HepG2 (cell line): Measurements from ENCODE around the gene ELP4. TPM values are rescaled to one million over a fixed set of nuclear protein-coding genes. Genes with fewer than 3 reads are reported as not detected.

Experiments used
- ATAC-seq: fragments of 200-7000 bp; cut with Tn5 transposase; 3 replicates; pipeline ENCODE4 v1.9.1; 2020; ENCODE audit warnings: mild to moderate bottlenecking, moderate library complexity
- BruUV-seq: library from RNA; stranded (reverse); fragments of 400-500 nt; replicated peaks from 2 replicates; lab custom pipeline; 2021; lab: Mats Ljungman, UMichigan
- CTCF ChIA-PET: fragments of 300-600 bp; formaldehyde crosslinking; extraction: SDS; loops from one replicate; lab custom pipeline; 2021; ENCODE audit warnings: low total read pairs, inconsistent platforms, low intra/inter-chr PET ratio; lab: Yijun Ruan, JAX
- POLR2A ChIA-PET: fragments of 350-600 bp; sonication (Branson Sonifier 250); formaldehyde crosslinking; loops from one replicate; lab custom pipeline; 2020; ENCODE audit warnings: antibody characterized with exemption, inconsistent platforms; lab: Yijun Ruan, JAX
- DNase-seq: peaks from one replicate; pipeline ENCODE4 v3.0.0-alpha.2; 2015; ENCODE audit warnings: low spot score
- FAIRE-seq: peaks from 3 replicates; lab custom pipeline; 2011; peaks lifted over from hg19 to GRCh38; lab: Jason Lieb, UNC
- H2AFZ ChIP-seq: one replicate; pipeline ENCODE4 v1.6.1; 2011; ENCODE audit warnings: low read length, inconsistent platforms
- H3K27ac ChIP-seq: fragments of 300-600 bp; 3 replicates; pipeline ENCODE4 v1.8.0; 2011; ENCODE audit warnings: mixed run types, mild to moderate bottlenecking, mixed read lengths, low read length, inconsistent platforms; ENCODE audit not compliant: insufficient read depth; ENCODE audit errors: extremely low read length
- H3K27me3 ChIP-seq, 2 experiments: fragments of 200-600 bp in 1 of 2; 2 replicates in 1 of 2; 3 replicates in 1 of 2; pipeline versions ENCODE4 v1.6.0 to v1.8.0; 2011; ENCODE audit warnings: low read length in 2 of 2, mild to moderate bottlenecking in 2 of 2, moderate library complexity in 2 of 2, inconsistent platforms in 1 of 2; ENCODE audit not compliant: insufficient read depth in 2 of 2, control insufficient read depth in 1 of 2
- H3K36me3 ChIP-seq, 2 experiments: fragments of 200-600 bp in 1 of 2; replicated peaks in 1 of 2; 2 replicates in 1 of 2; 3 replicates in 1 of 2; pipeline versions ENCODE4 v1.5.1 to v1.8.0; 2011; ENCODE audit warnings: low read length in 2 of 2, inconsistent platforms in 1 of 2; ENCODE audit not compliant: insufficient read depth in 2 of 2, control insufficient read depth in 1 of 2
- H3K4me1 ChIP-seq: 2 replicates; pipeline ENCODE4 v1.5.1; 2012; ENCODE audit warnings: low read length, inconsistent platforms; ENCODE audit not compliant: insufficient read depth
- H3K4me2 ChIP-seq: 2 replicates; pipeline ENCODE4 v1.6.0; 2011; ENCODE audit warnings: low read depth, low read length, inconsistent platforms
- H3K4me3 ChIP-seq, 3 experiments: fragments of 200-600 bp in 1 of 3; sonication (generic), shearing (Covaris generic) in 1 of 3; replicated peaks in 1 of 3; 2 replicates each; pipeline ENCODE4 v1.5.1; 2011 to 2016; ENCODE audit warnings: low read length in 3 of 3, inconsistent platforms in 2 of 3, low read depth in 2 of 3, mild to moderate bottlenecking in 2 of 3, control low read depth in 1 of 3, mixed read lengths in 1 of 3; ENCODE audit not compliant: insufficient read depth in 1 of 3
- H3K79me2 ChIP-seq: one replicate; pipeline ENCODE4 v1.6.1; 2011; ENCODE audit warnings: low read length, inconsistent platforms; ENCODE audit not compliant: insufficient read depth
- H3K9ac ChIP-seq: 2 replicates; pipeline ENCODE4 v1.6.0; 2011; ENCODE audit warnings: mild to moderate bottlenecking, low read depth, low read length, inconsistent platforms; ENCODE audit not compliant: insufficient read depth
- H3K9me3 ChIP-seq: 2 replicates; pipeline ENCODE4 v1.5.1; 2012; ENCODE audit warnings: mild to moderate bottlenecking, low read length
- H4K20me1 ChIP-seq: 2 replicates; pipeline ENCODE4 v1.6.0; 2011; ENCODE audit warnings: inconsistent platforms, mild to moderate bottlenecking, low read length, moderate library complexity; ENCODE audit not compliant: insufficient read depth
- BCLAF1 ChIP-seq: fragments of 450-650 bp; IDR thresholded peaks from 2 replicates; pipeline ENCODE4 v1.6.1; 2017; ENCODE audit warnings: mild to moderate bottlenecking
- HOXD1 ChIP-seq: sonication (generic); formaldehyde crosslinking; IDR thresholded peaks from 2 replicates; pipeline ENCODE4 v1.5.0; 2020; ENCODE audit warnings: missing genetic modification reagents
- KLF12 ChIP-seq: sonication (generic); formaldehyde crosslinking; IDR thresholded peaks from 2 replicates; pipeline ENCODE4 v1.4.0; 2020; ENCODE audit warnings: missing genetic modification reagents, borderline replicate concordance
- LBX2 ChIP-seq: sonication (generic); formaldehyde crosslinking; IDR thresholded peaks from 2 replicates; pipeline ENCODE4 v1.5.0; 2020; ENCODE audit warnings: missing genetic modification reagents, mild to moderate bottlenecking, borderline replicate concordance
- MEIS2 ChIP-seq: sonication (generic); formaldehyde crosslinking; IDR thresholded peaks from 2 replicates; pipeline ENCODE4 v1.9.0; 2021; ENCODE audit warnings: mild to moderate bottlenecking, missing genetic modification reagents
- PHF5A ChIP-seq: IDR thresholded peaks from one replicate; pipeline ENCODE4 v1.6.1; 2018; ENCODE audit warnings: low read depth, missing genetic modification reagents; ENCODE audit not compliant: unreplicated experiment
- PLSCR1 ChIP-seq: sonication (generic); formaldehyde crosslinking; IDR thresholded peaks from 2 replicates; pipeline ENCODE4 v1.5.0; 2020; ENCODE audit warnings: missing genetic modification reagents, mild to moderate bottlenecking, borderline replicate concordance
- REXO4 ChIP-seq: sonication (generic); formaldehyde crosslinking; IDR thresholded peaks from 2 replicates; pipeline ENCODE4 v1.8.0; 2022; ENCODE audit warnings: missing genetic modification reagents, mild to moderate bottlenecking, borderline replicate concordance
- ZHX1 ChIP-seq: sonication (generic); formaldehyde crosslinking; IDR thresholded peaks from 2 replicates; pipeline ENCODE4 v1.8.1; 2022; ENCODE audit warnings: low read depth, mild to moderate bottlenecking, missing genetic modification reagents
- ZNF296 ChIP-seq: sonication (generic); formaldehyde crosslinking; conservative IDR thresholded peaks from 2 replicates; pipeline ENCODE4 v1.5.0; 2020; ENCODE audit warnings: mild to moderate bottlenecking, missing genetic modification reagents
- ZNF549 ChIP-seq: sonication (generic); formaldehyde crosslinking; IDR thresholded peaks from 2 replicates; pipeline ENCODE4 v1.5.0; 2020; ENCODE audit warnings: missing genetic modification reagents
- ZNF749 ChIP-seq: sonication (generic); formaldehyde crosslinking; IDR thresholded peaks from 2 replicates; pipeline ENCODE4 v1.8.0; 2022; ENCODE audit warnings: mild to moderate bottlenecking, missing genetic modification reagents, moderate library complexity, borderline replicate concordance
- WGBS: methylation state at CpG from one replicate; pipeline ENCODE4 v1.1.6; 2017; ENCODE audit warnings: low lambda C conversion rate; 5-methylcytosine and 5-hydroxymethylcytosine counted together
- in situ Hi-C: cut with HindIII; loops from 2 replicates; pipeline ENCODE4 v1.10.0; 2017; ENCODE audit warnings: low pct_unique_long_range_greater_than_20kb; ENCODE audit not compliant: extremely low pct_ligation_motif_present
- intact Hi-C: fragments of 100-400 bp; cut with micrococcal nuclease; formaldehyde crosslinking; loops from one replicate; pipeline ENCODE4 v1.10.0; 2022; ENCODE audit not compliant: unreplicated experiment
- polyA plus RNA-seq, 8 experiments: library from polyadenylated mRNA; depleted of rRNA in 3 of 8; stranded (reverse) in 7 of 8; unstranded in 1 of 8; fragments of >200 nt; fragmentation: Illumina TruSeq in 4 of 8; extraction: Trizol in 4 of 8; gene quantifications; 2 replicates each; pipeline versions ENCODE4 v1.2.1 to v1.2.3, GENCODE V29; 2011 to 2016; ENCODE audit warnings: low read depth in 4 of 8, missing spikeins in 1 of 8, mixed read lengths in 1 of 8; ENCODE audit not compliant: insufficient read depth in 1 of 8
- total RNA-seq, 5 experiments: library from RNA; depleted of rRNA; stranded (reverse); fragments of >200 nt; fragmentation: Illumina TruSeq; extraction: Trizol; gene quantifications; 2 replicates each; pipeline ENCODE4 v1.2.3, GENCODE V29; 2016; ENCODE audit warnings: low read depth in 1 of 5

ELP4 gene
- total and polyA plus RNA-seq, 2 of the 13 experiments (the other 11 are each of a cell fraction or from before 2014, with no cell fraction given), result 12.8 to 19.1 TPM

- Histone ChIP-seq H3K4me1 (no peaks in the 10 kb centered on the region), H3K79me2 (peaks cover 42% of the 10 kb centered on the region), H3K27ac (no peak overlapping the region), H4K20me1 (peaks cover 2% of the 10 kb centered on the region), H3K4me3 (no peak overlapping the region), H3K9me3 (no peaks in the 10 kb centered on the region), H3K4me2 (no peak overlapping the region), H3K9ac (no peak overlapping the region), H3K36me3 (no peaks in the 10 kb centered on the region), H2AFZ (no peak overlapping the region), H3K27me3 (no peaks in the 10 kb centered on the region)
- CTCF ChIA-PET, result no interaction called here
- intact Hi-C loops, result no loop called here
- in situ Hi-C loops, result loop anchor here (10.0 kb wide), 1 partner anchor 340 kb away; no protein-coding TSS in a partner anchor
- WGBS, result 87% methylated on average over 4 of the region's 4 CpGs
- BruUV-seq, result no TSS peak
- ATAC-seq (no peak), FAIRE-seq (no peak), DNase-seq (no peak)
- POLR2A ChIA-PET, result no interaction called here
- no peak for TF ChIP-seq PHF5A (CRISPR knock-in tag)
- TF ChIP-seq KLF12, result no peak
- no peak for TF ChIP-seq ZNF549 (CRISPR knock-in tag)
- no peak for TF ChIP-seq ZNF296
- TF ChIP-seq ZNF749 (CRISPR knock-in tag), result no peak
- TF ChIP-seq PLSCR1 (CRISPR knock-in tag), result no peak
- TF ChIP-seq MEIS2 (CRISPR knock-in tag), result no peak
- no peak for TF ChIP-seq LBX2 (CRISPR knock-in tag)
- no peak for TF ChIP-seq REXO4
- no peak for TF ChIP-seq BCLAF1
- TF ChIP-seq HOXD1 (CRISPR knock-in tag), result no peak
- no peak for TF ChIP-seq ZHX1 (CRISPR knock-in tag)
Measured at GRCh38 chr11:31484497-31484896, 25.1 kb upstream of the ELP4 start.
